ENCODE measurements around the gene RPTOR.
"Not testable (repeated sequence)": the region's sequence is repeated elsewhere in the genome, so short reads cannot be mapped to it uniquely, and the experiment has no call there.

The RPTOR gene

DNA sequence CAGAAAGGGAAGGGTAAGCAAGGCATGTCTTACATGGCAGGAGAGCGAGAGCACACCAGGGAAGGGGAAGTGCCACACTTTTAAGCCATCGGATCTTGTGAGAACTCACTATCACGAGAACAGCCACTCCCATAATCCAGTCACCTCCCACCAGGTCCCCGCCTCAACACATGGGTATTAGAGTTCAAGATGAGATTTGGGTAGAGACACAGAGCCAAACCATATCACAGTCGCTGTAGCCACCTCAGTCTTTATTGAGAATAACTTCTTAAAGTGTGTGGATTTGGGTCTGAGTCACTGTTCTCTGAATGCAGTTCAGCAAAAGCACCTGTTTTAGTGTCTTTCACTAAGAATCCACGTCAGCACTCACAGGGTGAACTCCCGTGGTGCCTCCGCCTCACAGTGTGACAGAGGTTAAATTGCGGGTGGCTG, 251.8 kb downstream of the RPTOR start:
- H3K4me3 ChIP-seq (ENCODE audit: low read depth, low read length), result no peak overlapping the region
- TF ChIP-seq, protein P1, sequence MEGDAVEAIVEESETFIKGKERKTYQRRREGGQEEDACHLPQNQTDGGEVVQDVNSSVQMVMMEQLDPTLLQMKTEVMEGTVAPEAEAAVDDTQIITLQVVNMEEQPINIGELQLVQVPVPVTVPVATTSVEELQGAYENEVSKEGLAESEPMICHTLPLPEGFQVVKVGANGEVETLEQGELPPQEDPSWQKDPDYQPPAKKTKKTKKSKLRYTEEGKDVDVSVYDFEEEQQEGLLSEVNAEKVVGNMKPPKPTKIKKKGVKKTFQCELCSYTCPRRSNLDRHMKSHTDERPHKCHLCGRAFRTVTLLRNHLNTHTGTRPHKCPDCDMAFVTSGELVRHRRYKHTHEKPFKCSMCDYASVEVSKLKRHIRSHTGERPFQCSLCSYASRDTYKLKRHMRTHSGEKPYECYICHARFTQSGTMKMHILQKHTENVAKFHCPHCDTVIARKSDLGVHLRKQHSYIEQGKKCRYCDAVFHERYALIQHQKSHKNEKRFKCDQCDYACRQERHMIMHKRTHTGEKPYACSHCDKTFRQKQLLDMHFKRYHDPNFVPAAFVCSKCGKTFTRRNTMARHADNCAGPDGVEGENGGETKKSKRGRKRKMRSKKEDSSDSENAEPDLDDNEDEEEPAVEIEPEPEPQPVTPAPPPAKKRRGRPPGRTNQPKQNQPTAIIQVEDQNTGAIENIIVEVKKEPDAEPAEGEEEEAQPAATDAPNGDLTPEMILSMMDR (IDR thresholded peaks at IDR 0.05; ENCODE audit: low read depth, low read length, missing control alignments), result no peak
- no peak for DNase-seq (ENCODE audit: low read depth)
- in situ Hi-C loops (cut with HindIII; ENCODE audit: low sequenced_read_pairs), result no loop called here

- H3K4me3 ChIP-seq (ENCODE audit: low read depth, low read length); DNase-seq (ENCODE audit: low read depth); in situ Hi-C loops (cut with HindIII; ENCODE audit: low sequenced_read_pairs): not testable (repeated sequence)
These were observed 252.6 kb downstream of the RPTOR start for GRCh38 chr17:80797222-80797621.

DNA sequence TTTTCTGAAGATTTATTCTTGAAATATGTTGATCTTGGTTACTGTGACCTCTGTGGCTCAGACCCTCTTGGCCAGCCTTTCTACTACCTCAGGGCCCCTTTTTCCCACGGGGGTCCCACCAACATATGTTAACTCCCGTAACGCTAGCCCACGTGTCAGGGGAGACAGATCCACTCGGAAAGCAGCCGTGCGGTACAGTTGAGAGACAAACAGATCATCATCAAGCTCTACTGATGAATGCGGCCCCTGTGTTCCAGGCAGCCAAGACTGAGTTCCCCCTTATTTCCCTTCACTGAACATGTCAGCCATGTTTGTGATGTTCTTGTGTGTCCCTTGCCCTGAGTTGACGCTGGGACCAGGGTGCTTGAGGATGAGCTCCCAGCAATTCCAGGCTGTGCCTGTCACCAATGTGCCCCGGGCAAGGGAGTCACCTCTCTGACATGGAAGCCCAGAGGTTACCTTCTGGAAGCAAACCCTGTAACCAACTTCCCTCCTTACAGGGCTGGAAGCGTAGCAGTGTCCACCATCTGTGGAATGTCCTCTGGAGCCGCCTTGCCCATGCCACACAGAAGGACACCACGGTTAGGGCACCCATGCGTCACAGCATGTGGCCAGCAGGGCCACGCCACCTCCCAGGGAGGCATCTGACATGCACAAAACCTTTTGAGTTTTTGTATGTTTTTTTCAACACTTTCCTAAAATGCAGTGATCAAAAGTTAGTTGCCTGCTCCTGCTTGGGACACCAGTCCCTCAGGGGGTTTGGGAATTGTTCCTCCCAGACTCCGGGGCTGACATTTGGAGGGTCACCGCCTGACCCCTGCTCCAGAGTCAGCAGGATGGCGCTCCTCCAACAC, 253.3 kb downstream of the RPTOR start:
- TF ChIP-seq, protein P1 (IDR thresholded peaks at IDR 0.05; ENCODE audit: low read depth, low read length, missing control alignments), result no peak
- in situ Hi-C loops (cut with HindIII; ENCODE audit: low sequenced_read_pairs), result no loop called here
- H3K4me3 ChIP-seq (ENCODE audit: low read depth, low read length), result no peak overlapping the region
- no peak for DNase-seq (ENCODE audit: low read depth)

DNA sequence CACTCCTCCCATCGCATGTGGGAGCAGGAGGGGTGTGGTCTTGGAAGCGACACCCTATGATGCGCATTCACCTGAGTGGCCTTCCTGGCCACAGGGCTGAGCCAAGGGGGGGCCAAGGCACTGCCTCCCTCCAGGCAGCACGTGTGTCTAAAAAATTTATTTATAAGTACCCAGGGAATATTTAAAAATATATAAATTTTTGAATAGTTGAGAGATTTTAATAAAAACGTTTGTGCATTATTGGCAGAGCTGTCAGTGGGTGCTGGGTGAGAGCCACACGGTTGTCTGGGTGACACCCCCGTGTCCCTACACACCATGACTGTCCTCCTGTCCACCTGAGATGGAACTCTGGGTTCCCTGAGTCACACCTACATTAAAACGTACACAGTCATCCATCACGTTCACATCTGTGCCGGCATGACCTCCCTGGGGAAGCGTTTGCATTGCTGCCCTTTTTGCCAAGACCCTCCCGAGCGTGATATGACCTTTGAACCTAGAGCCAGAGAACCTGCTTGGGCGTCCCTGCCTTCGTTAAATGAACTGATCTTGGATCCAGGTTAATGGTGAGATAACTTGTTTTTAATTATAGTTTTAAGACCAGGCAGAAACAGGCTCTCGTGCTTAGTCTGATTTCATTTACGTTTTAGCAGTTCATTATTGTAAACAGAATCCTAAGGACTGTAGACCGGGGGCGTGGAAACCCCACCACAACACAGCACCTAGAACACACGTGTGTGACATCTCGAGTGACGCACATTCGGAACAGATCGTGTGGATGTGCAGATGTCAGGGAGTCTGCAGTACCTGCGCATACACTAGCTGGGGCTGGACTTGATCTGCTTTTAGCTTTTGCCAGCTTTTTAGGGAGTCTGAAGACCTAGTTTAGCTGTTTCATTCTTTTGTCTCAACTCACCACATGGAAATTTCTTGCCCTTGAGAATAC, 254.2 kb downstream of the RPTOR start:
- in situ Hi-C loops (cut with HindIII; ENCODE audit: low sequenced_read_pairs), result no loop called here
- TF ChIP-seq, protein P1 (IDR thresholded peaks at IDR 0.05; ENCODE audit: low read depth, low read length, missing control alignments), result no peak
- no peak for DNase-seq (ENCODE audit: low read depth)
- H3K4me3 ChIP-seq (ENCODE audit: low read depth, low read length), result no peak overlapping the region

DNA sequence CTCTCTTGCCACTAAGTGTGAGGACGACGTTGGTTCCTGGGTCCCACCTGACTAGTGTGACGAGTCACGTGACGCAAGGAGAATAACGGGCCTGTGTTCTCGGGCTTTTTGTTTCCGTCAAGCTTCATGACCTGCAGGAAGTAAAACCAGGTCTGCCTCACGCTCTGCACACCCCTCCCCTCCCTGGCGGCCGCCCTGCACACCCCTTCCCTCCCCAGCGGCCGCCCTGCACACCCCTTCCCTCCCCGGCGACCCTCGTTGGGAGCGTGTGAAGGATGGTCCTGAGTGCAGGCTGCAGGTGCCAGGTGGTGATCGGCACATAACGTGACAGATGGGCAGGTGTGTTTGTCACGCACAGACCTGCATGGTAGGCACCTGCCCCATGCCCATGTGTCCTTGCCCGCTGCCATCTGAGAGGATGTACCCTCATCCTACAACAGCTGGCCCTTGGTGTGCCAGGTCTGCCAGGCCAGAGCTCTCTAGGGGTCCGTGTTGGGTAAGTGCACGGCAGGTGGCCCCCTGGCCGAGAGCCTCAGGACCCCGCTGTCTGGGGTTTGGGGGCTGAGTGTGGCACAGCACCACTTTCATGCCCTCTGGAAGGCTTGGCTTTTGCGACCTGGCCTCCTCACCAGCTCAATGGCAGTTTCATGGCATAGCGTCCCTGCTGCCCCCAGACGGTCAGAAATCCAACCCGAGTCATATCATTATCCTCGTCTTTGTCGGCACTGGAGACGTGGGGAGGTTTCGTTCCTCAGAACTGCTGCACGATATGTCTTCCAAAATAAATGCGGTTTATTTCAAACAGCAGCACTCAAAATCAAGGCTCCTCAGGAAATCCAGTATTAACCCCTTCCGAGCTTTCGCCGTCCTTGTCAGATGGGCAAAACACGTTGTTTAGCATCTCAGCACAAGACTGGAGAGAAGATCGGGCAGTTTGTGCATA, 255.2 kb downstream of the RPTOR start:
- H3K4me3 ChIP-seq (ENCODE audit: low read depth, low read length), result no peak overlapping the region
- TF ChIP-seq, protein P1 (IDR thresholded peaks at IDR 0.05; ENCODE audit: low read depth, low read length, missing control alignments), result no peak
- in situ Hi-C loops (cut with HindIII; ENCODE audit: low sequenced_read_pairs), result no loop called here
- no peak for DNase-seq (ENCODE audit: low read depth)

GRCh38 chr17:80800481-80801391, 256.1 kb downstream of the RPTOR start:
- H3K4me3 ChIP-seq (ENCODE audit: low read depth, low read length), result no peak overlapping the region
- no peak for DNase-seq (ENCODE audit: low read depth)
- TF ChIP-seq, protein P1 (IDR thresholded peaks at IDR 0.05; ENCODE audit: low read depth, low read length, missing control alignments), result peak; percentile 16
- in situ Hi-C loops (cut with HindIII; ENCODE audit: low sequenced_read_pairs), result no loop called here
